Activated naive CD8-positive, alpha-beta T cell treated with anti-CD3 and anti-CD28 coated beads, Interleukin-2, amount 50 U/mL, for 16 hours (primary cell): ENCODE measurements around the gene SEC14L3.

Experiments used
- DNase-seq: peaks from one replicate; pipeline ENCODE4 v3.0.0-alpha.2; 2020; ENCODE audit warnings: low read depth, low spot score

The SEC14L3 gene

DNA sequence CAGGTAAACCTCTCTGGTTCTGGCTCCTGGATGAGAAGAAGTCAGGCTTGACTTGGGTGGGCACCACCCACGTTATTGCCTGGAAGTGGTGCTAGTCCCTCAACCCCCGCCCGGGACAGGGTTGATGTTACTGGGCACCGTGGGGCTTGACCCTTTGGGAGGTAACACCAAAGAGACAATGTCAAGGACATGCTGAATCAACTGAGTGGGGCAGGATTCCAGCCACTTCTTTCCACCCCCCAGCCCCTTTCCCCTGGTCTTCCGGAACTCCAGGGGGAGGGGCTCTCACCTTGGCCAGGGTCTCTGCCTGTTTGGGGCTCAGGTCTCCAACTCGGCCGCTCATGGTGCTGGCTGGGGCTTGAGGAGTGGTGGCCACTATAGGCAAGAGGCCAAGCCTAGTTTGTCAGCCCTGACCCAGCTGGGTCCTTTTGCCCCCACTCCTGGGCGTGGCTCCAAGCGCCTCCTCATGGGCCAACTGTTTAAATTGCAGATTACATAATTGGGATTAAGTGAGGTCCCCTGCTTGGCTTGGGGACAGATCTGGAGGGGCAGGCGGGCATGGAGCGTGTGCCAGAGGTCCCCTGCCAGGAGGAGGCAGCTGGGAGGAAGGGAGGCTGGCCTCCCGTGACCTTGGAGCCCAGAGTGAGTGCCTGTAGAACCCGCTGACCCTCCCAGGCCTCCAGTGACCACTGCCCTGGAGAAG is at the start of gene SEC14L3:
TSS of gene SEC14L3 (minus strand) at position 402 of the 703 bp plus-strand sequence. CDS start at position 343, 59 bp downstream.
- DNase-seq, result no peak

- no peak for DNase-seq
Observed at GRCh38 chr22:30519842-30520425, 48.1 kb upstream of the SEC14L3 start.

DNA sequence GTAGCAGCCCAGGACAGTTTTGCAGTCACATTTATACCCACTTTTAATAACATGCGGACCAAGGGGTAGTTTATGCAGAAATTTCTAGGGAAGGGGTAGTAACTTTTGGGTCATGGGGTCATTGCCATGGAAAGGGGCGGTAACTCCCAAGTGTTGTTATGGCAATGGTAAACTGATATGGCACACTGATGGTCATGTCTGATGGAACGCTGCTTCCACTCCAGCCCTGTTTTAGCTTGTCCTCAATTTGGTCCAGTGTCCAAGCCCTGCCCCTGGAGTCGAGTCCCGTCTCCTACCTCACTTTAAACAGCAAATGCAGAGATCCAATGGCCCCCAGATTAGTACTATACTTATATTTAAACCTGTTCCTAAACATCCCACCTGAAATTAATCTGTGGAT is 44.9 kb upstream of the SEC14L3 start:
- DNase-seq, result no peak

GRCh38 chr22:30516273-30516672 is 44.5 kb upstream of the SEC14L3 start:
- DNase-seq, result no peak

DNA sequence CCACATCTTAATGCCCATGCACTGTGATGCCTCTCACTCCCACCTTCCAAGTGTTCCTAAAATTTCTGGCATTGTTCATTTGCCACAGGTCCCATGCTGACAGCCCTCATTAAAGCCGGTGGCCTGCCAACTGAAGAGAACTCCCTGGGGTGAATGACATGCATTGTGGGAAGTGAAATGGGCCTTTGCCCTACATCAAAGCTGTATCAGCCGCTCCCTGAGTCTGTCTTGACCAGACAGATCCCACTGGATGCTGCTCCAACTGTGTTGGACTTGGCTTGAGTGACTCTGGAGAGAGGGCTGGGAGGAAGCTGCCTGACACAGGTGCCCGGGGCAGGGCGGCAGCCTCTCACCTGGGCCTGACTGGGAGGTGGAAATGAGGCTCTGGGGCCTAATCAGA is 42.4 kb upstream of the SEC14L3 start:
- no peak for DNase-seq

DNA sequence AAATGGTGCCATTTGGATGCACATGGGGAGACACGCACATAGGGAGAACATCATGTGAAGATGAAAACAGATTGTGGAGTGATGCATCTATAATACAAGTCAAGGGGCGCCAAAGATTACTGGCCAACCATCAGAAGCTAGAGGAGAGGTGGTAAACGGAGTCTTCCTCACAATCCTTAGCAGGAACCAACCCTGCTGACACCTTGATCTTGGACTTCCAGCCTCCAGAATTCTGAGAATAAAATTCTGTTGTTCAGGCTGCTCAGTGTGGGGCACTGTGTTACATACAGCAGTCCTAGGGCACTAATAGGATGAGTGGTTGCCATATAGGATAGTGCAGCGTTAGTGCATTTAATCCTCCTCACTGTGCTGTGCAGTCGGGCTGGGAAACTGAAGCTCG is 41.6 kb upstream of the SEC14L3 start:
- DNase-seq, result no peak

DNA sequence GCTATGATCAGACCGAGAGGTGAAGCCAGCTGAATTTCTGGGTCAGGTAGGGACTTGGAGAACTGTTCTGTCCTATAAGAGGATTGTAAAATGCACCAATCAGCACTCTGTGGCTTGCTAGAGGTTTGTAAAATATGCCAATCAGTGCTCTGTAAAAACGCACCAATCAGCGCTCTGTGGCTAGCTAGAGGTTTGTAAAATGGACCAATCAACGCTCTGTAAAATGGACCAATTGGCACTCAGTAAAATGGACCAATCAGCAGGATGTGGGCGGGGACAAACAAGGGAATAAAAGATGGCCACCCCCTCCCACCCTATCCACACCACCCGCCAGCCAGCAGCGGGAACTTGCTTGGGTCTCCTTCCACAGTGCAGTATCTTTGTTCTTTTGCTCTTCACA is 40.1 kb upstream of the SEC14L3 start:
- no peak for DNase-seq

GRCh38 chr22:30511109-30511508 is 39.3 kb upstream of the SEC14L3 start:
- no peak for DNase-seq

DNA sequence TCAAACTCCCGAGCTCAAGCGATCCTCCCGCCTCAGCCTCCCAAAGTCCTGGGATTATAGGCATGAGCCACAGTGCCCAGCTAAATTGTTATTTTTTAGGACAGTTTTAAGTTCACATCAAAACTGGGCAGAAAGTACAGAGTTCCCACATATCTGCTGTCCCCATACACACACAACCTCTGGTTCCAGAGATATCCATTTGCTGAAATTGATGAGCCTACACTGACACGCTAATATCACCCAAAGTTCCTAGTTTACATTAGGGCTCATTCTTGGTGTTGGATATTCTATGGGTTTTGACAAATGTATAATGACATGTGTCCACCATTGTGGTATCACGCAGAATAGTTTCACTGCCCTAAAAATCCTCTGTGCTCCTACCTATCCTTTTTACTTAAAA is 36.4 kb upstream of the SEC14L3 start:
- no peak for DNase-seq

DNA sequence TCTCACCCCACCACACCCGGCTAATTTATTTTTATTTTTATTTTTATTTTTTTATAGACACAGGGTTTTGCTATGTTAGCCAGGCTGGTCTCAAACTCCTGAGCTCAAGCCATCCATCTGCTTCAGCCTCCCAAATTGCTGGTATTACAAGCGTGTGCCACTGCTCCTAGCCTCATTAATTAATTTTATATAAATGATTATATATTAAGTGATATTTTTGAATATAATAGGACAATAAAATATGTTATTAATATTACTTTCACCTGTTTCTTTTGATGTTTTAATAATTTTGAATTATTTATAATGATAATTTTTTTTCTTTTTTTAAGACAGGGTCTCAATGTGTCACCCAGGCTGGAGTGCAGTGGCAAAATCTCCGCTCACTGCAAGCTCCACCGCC is 35.9 kb upstream of the SEC14L3 start:
- no peak for DNase-seq

GRCh38 chr22:30506507-30506968 is 34.7 kb upstream of the SEC14L3 start:
- DNase-seq, result no peak

DNA sequence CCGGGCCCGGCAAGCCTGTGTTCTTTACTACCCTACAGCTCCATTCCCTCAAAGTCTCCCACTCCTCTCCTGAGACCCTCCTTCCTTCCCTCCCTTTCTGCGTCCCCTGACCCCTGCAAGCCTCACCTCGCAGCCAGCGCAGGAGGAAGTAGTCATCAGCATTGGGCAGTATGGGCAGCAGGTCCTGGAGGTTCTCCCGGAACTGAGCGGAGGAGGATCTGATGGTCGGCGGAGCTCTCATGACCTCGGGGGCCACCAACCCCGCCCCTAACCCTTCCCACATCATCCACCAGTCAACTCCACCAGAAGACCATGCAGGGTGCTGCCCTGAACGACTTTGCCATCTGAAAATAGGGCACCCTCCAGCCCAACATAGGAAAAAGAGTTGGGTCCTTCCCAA is 31.7 kb upstream of the SEC14L3 start:
- DNase-seq, result no peak

- no peak for DNase-seq
Observed at GRCh38 chr22:30502911-30503310, 31.1 kb upstream of the SEC14L3 start.

- no peak for DNase-seq
Observed at GRCh38 chr22:30502153-30502552, 30.3 kb upstream of the SEC14L3 start.

DNA sequence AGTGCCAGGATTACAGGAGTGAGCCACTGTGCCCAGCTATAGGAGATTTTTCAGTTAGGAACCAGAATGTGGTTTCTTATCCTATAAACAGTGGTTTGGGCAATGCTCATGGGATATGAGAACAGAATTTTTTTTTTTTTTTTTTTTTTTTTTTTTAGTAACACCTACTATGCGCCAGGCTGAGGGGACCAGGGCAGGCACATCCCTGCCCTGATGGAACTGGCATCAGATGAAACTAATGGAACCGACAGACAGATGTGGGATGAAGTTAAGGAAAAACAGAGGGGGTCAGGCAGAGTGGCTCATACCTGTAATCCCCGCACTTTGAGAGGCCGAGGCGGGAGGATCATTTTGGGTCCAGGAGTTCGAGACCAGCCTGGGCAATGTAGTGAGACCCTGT is 28.8 kb upstream of the SEC14L3 start:
- DNase-seq, result no peak

GRCh38 chr22:30497466-30498150 is 25.8 kb upstream of the SEC14L3 start:
- DNase-seq, result no peak

GRCh38 chr22:30495041-30495784 is 23.4 kb upstream of the SEC14L3 start:
- DNase-seq, result no peak

- DNase-seq, result no peak
Observed at GRCh38 chr22:30492144-30492543, 20.3 kb upstream of the SEC14L3 start.

- no peak for DNase-seq
Observed at GRCh38 chr22:30491381-30491780, 19.6 kb upstream of the SEC14L3 start.

- DNase-seq, result no peak
Observed at GRCh38 chr22:30490399-30490798, 18.6 kb upstream of the SEC14L3 start.

DNA sequence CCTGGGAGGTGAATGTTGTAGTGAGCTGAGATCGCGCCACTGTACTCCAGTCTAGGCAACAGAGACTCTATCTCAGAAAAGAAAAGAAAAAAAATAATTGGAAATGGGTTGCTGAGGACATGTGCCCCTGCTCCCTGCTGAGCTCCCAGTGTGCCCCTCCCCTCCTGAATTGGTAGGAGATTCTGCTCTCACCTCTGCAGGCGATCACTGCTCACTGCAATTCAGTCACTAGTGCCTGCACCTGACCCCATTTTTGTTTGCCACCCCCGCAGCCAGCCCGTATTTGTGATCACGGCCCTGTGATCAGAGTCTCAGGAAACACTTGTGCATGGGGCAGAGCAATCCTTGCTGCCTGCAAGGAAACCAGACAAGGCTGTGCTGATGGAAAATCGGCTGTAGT is 16.3 kb upstream of the SEC14L3 start:
- DNase-seq, result no peak

DNA sequence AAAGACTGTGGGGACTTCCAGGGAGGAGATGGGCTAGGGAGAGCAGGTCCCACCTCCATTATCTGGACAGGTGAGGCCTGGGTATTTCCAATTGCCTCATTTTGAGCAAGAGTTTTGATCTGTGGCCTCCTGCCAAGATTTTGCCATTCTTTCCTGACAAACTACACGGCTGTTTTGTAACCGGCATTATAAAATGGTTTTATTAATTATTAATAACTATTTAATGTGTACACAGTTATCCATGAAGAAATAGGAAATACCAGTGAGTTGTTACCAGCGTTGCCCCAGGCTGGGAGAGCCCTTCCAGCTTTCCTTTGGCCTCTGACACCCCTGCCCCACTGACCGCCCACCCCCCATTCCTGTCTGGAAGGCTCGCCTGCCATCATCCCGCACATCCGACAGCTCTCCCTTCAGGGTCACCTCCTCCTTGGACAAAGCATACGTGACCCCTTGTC is 14.9 kb upstream of the SEC14L3 start:
- no peak for DNase-seq
